Mammary epithelial cell (primary cell): ENCODE data around the gene C5orf58.

Experiments used
- EZH2 ChIP-seq: IDR thresholded peaks from 2 replicates; pipeline ENCODE4 v1.6.1; 2012; ENCODE audit warnings: low read length, inconsistent platforms, borderline replicate concordance
- TF ChIP-seq, protein P1 (sequence below), 2 donors: IDR thresholded peaks in 1 of 2; conservative IDR thresholded peaks in 1 of 2; 2 replicates each; pipeline ENCODE4 v1.5.1; 2011 to 2012; ENCODE audit warnings: inconsistent platforms in 2 of 2, low read length in 2 of 2, mild to moderate bottlenecking in 2 of 2, control low read depth in 1 of 2, low read depth in 1 of 2; ENCODE audit not compliant: insufficient read depth in 1 of 2; ENCODE audit errors: extremely low read depth in 1 of 2

DNA sequence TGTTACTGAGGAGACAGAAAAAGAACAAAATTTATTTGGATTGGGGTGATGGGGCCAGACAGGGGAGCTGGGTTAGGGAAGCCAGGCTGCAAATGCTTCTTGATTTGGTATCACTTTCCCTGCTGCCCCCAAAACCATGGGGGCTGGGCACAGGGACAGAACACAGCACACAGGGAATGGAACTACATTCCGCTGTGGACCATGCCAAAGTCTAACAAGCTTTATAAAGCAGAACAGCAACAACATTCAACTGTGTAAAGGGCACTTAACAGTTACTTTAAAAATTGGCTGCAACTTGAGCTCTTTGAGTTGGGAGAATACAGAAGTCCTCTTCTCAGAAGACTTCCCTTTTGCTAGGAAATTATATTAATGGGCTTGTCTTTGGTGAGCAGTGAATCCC, 23.8 kb downstream of the C5orf58 start:
- TF ChIP-seq, protein P1, sequence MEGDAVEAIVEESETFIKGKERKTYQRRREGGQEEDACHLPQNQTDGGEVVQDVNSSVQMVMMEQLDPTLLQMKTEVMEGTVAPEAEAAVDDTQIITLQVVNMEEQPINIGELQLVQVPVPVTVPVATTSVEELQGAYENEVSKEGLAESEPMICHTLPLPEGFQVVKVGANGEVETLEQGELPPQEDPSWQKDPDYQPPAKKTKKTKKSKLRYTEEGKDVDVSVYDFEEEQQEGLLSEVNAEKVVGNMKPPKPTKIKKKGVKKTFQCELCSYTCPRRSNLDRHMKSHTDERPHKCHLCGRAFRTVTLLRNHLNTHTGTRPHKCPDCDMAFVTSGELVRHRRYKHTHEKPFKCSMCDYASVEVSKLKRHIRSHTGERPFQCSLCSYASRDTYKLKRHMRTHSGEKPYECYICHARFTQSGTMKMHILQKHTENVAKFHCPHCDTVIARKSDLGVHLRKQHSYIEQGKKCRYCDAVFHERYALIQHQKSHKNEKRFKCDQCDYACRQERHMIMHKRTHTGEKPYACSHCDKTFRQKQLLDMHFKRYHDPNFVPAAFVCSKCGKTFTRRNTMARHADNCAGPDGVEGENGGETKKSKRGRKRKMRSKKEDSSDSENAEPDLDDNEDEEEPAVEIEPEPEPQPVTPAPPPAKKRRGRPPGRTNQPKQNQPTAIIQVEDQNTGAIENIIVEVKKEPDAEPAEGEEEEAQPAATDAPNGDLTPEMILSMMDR (conservative IDR thresholded peaks at IDR 0.05 in 1 of 2, IDR thresholded peaks at IDR 0.05 in 1 of 2; ENCODE audit: extremely low read depth in 1 of 2, insufficient read depth in 1 of 2, low read depth in 1 of 2, low read length in 2 of 2) = no peak
- no peak for TF ChIP-seq EZH2
